Right hindlimb (tissue), 1 donor: ENCODE results near the gene DOLK.

ENCODE experiments used
- DNase-seq: peaks from one replicate; pipeline ENCODE4 v3.0.0-alpha.2; 2018

Gene DOLK

DNA sequence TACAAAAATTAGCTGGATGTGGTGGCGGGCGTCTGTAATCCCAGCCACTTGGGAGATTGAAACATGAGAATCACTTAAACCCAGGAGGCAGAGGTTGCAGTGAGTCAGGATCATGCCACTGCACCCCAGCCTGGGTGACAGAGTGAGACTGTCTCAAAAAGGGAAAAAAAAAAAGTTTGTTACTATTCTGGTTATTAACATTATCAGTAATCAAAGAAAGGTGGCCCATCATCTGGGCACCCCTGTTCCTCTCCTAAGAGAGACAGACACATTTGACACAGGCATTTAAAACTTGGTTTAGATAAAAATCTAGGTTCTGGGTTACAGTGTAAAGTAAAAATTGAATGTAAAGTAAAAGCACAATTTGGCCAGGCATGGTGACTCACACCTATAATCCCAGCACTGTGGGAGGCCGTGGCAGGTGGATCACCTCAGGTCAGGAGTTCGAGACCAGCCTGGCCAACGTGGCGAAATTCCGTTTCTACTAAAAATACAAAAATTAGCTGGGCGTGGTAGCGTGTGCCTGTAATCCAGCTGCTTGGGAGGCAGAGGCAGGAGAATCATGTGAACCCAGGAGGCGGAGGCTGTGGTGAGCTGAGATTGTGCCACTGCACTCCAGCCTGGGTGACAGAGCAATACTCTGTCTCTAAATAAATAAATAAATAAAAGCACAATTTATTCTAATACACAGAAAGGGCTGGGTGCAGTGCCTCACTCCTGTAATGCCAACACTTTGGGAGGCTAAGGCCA, 43.4 kb downstream of the DOLK start:
- no peak for DNase-seq

DNA sequence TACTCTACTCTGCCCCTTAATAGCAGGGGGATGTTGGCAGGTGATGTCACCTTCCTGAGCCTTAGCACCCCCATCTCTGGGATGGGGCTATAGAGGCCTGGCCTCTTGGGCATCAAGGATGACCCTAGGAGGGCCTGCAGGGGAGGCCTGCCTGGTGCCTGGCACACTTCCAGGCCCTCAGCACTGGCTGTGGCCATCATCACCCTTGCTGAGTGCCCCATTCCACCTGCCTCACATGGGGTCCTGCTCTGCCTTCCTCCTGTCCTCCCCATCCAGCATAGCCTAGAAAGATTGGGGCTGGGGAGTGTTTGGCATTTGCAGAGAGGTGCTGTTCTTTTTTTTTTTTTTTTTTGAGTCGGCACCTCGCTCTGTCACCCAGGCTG, 44.3 kb downstream of the DOLK start:
- no peak for DNase-seq

DNA sequence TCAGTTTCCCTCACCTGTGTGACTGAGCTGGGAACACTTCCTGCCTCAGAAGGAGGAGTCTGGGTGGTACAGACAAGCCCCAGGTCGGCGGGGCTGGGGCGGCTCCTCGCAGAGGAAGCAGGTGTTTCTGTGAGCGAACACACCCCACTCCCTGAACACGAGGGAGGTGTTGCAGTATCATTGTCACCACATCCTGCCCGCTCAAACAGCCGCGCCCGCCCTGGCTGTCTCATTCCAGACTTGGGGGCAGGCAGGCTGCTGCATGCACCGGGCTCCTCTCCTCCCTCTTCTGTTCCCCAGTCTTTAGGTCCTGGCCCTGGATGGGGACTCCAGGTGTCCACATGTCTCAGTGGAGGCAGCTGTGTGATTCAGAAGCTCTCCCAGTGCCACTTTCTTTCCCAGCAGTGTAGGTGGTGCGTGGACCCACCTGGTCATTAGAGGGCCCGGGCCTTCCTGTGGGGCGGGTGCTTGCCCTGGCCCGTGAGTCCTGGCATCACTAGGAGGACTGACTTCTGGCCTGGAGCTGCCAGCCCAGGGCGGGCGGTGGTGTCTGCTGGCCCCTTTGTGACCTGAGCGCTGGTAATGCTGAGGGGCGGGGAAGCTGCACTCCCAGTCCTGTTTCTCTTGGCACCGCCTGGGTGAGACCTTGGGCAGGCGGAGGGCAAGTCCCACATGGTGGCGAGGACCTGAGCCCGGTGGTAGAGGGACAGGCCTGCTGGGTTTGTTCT, 44.9 kb downstream of the DOLK start:
- no peak for DNase-seq

DNA sequence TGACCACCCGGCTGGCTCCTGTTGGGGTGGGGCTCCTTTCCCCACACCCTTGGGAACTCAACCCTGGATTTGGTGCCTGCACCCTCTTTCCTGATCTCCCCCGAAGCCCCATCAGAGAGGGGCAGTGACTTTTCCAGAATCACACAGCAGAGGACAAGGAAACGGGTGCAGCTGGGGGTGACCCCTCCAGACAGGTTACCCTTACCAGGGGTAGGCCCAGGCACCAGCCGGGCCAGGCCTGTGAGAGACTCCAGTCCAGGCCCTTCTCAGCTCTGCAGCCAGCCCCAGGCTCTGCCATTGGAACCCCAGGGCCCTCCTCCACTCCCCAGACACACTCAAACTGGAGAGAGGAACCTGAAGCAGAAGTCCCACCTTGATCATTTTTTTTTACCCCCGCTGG, 45.6 kb downstream of the DOLK start:
- DNase-seq = no peak

DNA sequence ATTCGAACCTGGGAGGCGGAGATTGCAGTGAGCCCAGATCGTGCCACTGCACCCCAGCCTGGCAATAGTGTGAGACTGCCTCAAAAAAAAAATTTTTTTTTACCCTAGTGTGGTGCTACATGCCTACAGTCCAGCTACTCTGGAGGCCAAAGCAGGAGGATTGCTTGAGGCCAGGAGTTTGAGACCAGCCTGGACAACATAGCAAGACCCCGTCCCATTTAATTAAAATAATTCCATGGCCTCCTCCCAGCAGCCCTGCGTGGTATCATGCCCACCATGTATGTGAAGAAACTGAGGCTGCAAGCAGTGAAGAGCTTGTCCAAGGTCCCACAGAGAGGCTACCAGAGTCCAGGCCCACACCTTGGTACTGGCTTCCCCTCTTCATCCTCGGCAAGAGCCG, 46.0 kb downstream of the DOLK start:
- DNase-seq = no peak

DNA sequence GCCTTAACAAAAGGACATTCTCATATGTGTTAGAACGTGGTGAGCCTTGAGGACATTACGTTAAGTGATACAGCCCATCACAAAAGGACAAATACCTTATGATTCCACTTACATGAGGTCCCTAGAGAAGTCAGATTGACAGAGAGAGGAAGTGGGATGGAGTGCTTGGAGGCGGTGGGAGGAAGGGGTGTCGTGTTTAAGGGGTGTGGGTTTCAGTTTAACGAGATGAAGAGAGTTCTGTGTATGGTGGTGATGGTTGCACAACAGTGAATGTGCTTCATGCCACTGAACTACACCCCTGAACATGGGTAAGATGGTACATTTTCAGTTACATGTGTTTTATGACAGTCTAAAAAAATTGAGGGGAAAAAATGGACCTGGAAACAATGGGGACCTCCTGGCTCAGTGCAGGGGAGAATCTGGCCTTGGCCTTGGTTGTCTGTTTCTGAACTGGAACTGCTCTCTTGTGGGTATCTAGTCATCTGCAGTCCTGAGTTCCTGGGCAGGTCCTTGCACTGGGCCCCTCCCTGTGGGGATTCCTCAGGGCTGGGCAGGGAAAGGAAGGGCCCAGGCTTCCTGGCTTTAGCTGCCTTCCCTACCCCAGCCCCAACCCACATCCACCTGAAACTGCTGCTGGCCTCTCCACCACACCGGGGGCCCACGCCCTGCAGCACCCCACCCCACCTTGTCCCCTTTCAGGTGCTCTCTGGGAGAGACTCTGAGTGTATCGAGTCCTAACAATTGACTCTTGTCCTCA, 47.7 kb downstream of the DOLK start:
- DNase-seq = no peak

DNA sequence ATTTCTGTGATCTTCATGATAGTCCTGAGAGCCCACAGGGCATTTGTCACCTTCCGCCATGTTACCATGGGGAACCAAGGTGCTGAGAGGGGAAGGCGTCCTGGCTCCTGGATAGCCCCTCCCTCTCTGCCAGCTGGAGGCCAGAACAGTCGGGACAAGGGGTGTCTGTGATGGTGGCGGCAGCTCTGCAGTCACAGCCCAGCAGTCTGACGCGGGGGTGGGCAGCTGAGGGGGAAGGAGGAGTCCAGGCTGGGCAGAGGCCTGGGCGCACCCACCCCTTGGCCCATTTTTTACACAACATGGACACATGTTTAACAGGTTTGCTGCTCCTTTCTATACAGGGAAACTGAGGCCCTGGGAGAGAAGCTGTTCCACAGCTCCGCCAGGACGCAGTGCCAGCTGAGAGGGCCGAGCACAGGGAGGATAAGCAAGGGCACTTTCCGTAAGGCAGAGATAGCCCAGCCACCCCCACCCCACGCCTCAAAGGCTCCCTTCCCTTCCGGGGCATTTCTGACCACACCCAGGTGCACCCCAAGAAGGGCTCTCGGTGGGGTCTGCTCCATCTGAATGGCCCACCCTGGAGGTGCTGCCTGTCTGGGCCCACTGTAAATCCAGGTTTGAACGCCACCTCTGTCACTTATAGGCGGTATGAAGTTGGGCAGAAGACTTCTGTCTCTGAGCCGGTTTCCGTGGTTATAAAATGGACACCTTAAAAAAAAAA, 48.4 kb downstream of the DOLK start:
- DNase-seq = no peak

DNA sequence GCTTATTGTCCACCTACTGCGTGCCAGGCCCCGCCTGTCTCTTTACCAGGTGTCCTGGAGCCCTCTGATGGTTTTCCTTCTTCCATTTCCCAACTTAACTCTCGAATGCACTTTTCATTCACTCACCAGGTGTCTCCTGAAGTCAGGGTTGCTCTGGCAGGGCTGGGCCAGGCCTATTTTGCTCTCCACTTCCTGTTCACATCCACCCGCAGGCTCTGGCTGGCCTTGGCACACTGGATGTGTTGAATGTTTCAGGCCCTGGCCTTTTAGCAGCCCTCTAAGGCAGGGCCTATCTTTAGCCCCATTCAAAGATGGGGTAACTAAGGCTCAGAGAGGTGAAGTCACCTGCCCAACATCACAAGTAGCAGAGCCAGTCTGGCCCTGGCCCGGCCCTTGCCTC, 49.0 kb downstream of the DOLK start:
- DNase-seq = no peak

DNA sequence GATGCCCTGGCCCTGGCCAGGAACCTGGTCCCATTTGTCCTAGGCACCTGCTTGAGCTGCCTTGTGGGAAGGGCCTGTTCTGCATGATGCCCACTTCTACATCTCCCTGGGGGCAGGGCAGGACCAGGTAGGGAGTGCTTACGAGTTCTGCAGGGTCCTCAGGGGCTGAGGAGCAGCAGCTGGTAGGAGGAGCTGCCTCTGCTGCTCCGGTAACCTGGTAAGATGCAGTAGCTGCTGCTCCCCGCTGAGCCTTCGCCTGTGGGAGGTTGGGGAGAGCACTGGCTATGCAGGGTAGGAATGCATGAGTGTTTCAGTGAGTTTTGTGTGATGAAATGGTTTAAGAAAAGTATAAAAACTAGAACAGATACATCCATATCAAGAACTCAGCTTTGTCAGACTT, 51.8 kb downstream of the DOLK start:
- no peak for DNase-seq
